Activated CD4-positive, alpha-beta T cell treated with anti-CD3 and anti-CD28 coated beads, Interleukin-2, amount 10 ng/mL, durations not matched to agents 24 days and 14 days (primary cell): Measurements from ENCODE around the gene FARP1. TPM values are rescaled to one million over a fixed set of nuclear protein-coding genes. Genes with fewer than 3 reads are reported as not detected.

Experiments
- DNase-seq: peaks from one replicate; pipeline ENCODE4 v3.0.0; 2022
- H3K27ac Mint-ChIP-seq: one replicate; pipeline ENCODE4 v1.8.0; 2022; ENCODE audit warnings: mild to moderate bottlenecking, mixed read lengths
- H3K27me3 Mint-ChIP-seq: one replicate; pipeline ENCODE4 v1.8.0; 2022; ENCODE audit warnings: mixed read lengths
- H3K36me3 Mint-ChIP-seq: one replicate; pipeline ENCODE4 v1.8.0; 2022; ENCODE audit warnings: low read depth, mild to moderate bottlenecking, mixed read lengths
- H3K4me1 Mint-ChIP-seq: one replicate; pipeline ENCODE4 v1.8.0; 2021; ENCODE audit warnings: mixed read lengths
- H3K4me3 Mint-ChIP-seq: one replicate; pipeline ENCODE4 v1.8.0; 2022; ENCODE audit warnings: mild to moderate bottlenecking, moderate library complexity, mixed read lengths
- H3K9me3 Mint-ChIP-seq: one replicate; pipeline ENCODE4 v1.8.0; 2021; ENCODE audit warnings: mixed read lengths
- intact Hi-C: fragments of 100-400 bp; cut with micrococcal nuclease; formaldehyde crosslinking; loops from one replicate; pipeline ENCODE4 v1.15.1; 2023
- total RNA-seq: library from RNA; stranded (reverse); gene quantifications from 2 replicates; pipeline ENCODE4 v1.2.3, GENCODE V29; 2022

The FARP1 gene
- total RNA-seq, 1 donor from 2014 or later = 0.37 TPM

GRCh38 chr13:98313023-98313921, 170.4 kb downstream of the FARP1 start:
- intact Hi-C loops = no loop called here
- Mint-ChIP-seq H3K4me1 (no peaks in the 10 kb centered on the region), H3K9me3 (no peaks in the 10 kb centered on the region), H3K27ac (no peak overlapping the region), H3K27me3 (no peaks in the 10 kb centered on the region), H3K36me3 (no peaks in the 10 kb centered on the region), H3K4me3 (no peak overlapping the region)
- no peak for DNase-seq

GRCh38 chr13:98313922-98314292, 171.0 kb downstream of the FARP1 start:
- intact Hi-C loops = no loop called here
- no peaks in the 10 kb centered on the region for H3K27me3 Mint-ChIP-seq
- H3K4me1 Mint-ChIP-seq = no peaks in the 10 kb centered on the region
- no peaks in the 10 kb centered on the region for H3K9me3 Mint-ChIP-seq
- no peaks in the 10 kb centered on the region for H3K36me3 Mint-ChIP-seq
- no peak overlapping the region for H3K4me3 Mint-ChIP-seq
- H3K27ac Mint-ChIP-seq = no peak overlapping the region
- DNase-seq = no peak

DNA sequence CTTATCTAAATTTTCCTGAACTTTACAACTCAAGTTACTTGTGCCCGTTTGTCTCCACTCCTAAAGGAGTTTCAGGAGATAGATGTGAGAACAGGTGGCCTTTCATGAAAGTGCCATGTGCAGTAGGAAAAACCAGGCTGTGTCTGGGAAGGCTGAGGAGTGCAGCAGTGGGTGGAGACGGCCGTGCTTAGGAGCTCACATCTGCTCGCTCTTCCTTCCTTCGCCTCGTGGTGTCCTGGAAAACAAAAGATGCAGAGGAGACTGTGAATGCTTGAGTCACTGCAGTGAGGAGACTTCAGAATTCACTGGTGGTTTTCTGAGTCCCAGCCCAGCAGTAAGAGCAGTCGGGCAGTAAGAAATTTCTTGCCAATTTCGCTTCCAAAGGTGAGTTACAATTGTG, 172.6 kb downstream of the FARP1 start:
- DNase-seq = no peak
- Mint-ChIP-seq H3K4me1 (no peaks in the 10 kb centered on the region), H3K9me3 (no peaks in the 10 kb centered on the region), H3K27ac (no peak overlapping the region), H3K4me3 (no peak overlapping the region), H3K36me3 (no peaks in the 10 kb centered on the region), H3K27me3 (no peaks in the 10 kb centered on the region)
- intact Hi-C loops = no loop called here

GRCh38 chr13:98315902-98316301, 173.0 kb downstream of the FARP1 start:
- H3K27ac Mint-ChIP-seq = no peak overlapping the region
- no peaks in the 10 kb centered on the region for H3K27me3 Mint-ChIP-seq
- no peak for DNase-seq
- H3K4me1 Mint-ChIP-seq = no peaks in the 10 kb centered on the region
- no peaks in the 10 kb centered on the region for H3K36me3 Mint-ChIP-seq
- intact Hi-C loops = no loop called here
- H3K9me3 Mint-ChIP-seq = no peaks in the 10 kb centered on the region
- no peak overlapping the region for H3K4me3 Mint-ChIP-seq

DNA sequence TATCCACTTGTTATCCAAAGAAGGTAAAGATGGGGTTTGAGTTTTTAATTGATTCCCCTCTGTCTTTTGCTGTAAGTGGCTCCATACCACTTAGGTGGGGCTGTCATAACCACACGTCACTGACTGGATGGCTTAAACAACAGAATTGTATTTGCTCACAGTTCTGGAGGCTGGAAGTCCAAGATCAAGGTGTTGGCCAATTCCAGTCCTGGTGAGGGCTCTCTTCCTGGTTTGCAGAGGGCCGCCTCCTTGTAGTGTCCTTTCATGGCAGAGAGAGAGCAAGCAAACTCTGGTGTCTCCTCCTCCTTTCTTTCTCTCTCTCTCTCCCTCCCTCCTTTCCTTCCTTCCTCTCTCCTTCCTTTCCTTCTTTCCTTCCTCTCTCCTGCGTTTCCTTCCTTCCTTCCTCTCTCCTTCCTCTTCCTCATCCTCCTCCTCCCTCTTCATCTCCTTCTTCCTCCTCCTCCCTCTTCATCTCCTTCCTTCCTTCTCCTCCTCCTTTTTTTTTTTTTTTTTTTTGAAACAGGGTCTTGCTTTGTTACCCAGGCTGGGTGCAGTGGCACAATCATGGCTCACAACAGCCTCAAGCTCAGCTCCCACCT, 174.8 kb downstream of the FARP1 start:
- no peaks in the 10 kb centered on the region for H3K36me3 Mint-ChIP-seq
- DNase-seq = no peak
- intact Hi-C loops = no loop called here
- no peak overlapping the region for H3K27ac Mint-ChIP-seq
- H3K27me3 Mint-ChIP-seq = no peaks in the 10 kb centered on the region
- no peaks in the 10 kb centered on the region for H3K9me3 Mint-ChIP-seq
- H3K4me3 Mint-ChIP-seq = no peak overlapping the region
- H3K4me1 Mint-ChIP-seq = no peaks in the 10 kb centered on the region

GRCh38 chr13:98318263-98318878, 175.5 kb downstream of the FARP1 start:
- H3K4me1 Mint-ChIP-seq = no peaks in the 10 kb centered on the region
- no peaks in the 10 kb centered on the region for H3K36me3 Mint-ChIP-seq
- no peak overlapping the region for H3K4me3 Mint-ChIP-seq
- no peaks in the 10 kb centered on the region for H3K9me3 Mint-ChIP-seq
- H3K27me3 Mint-ChIP-seq = no peaks in the 10 kb centered on the region
- intact Hi-C loops = no loop called here
- no peak overlapping the region for H3K27ac Mint-ChIP-seq
- no peak for DNase-seq

- intact Hi-C loops = no loop called here
- no peaks in the 10 kb centered on the region for H3K4me1 Mint-ChIP-seq
- H3K27me3 Mint-ChIP-seq = peaks cover 4% of the 10 kb centered on the region
- no peak for DNase-seq
- no peaks in the 10 kb centered on the region for H3K9me3 Mint-ChIP-seq
- no peak overlapping the region for H3K4me3 Mint-ChIP-seq
- H3K27ac Mint-ChIP-seq = no peak overlapping the region
- H3K36me3 Mint-ChIP-seq = no peaks in the 10 kb centered on the region
Measured at GRCh38 chr13:98320561-98321105, 177.7 kb downstream of the FARP1 start.

GRCh38 chr13:98321395-98321794, 178.5 kb downstream of the FARP1 start:
- Mint-ChIP-seq H3K9me3 (no peaks in the 10 kb centered on the region), H3K27me3 (peaks cover 4% of the 10 kb centered on the region), H3K36me3 (no peaks in the 10 kb centered on the region), H3K4me3 (no peak overlapping the region), H3K4me1 (no peaks in the 10 kb centered on the region), H3K27ac (no peak overlapping the region)
- no peak for DNase-seq
- intact Hi-C loops = no loop called here

- peaks cover 4% of the 10 kb centered on the region for H3K27me3 Mint-ChIP-seq
- intact Hi-C loops = no loop called here
- H3K4me1 Mint-ChIP-seq = no peaks in the 10 kb centered on the region
- DNase-seq = no peak
- no peak overlapping the region for H3K4me3 Mint-ChIP-seq
- no peaks in the 10 kb centered on the region for H3K36me3 Mint-ChIP-seq
- no peak overlapping the region for H3K27ac Mint-ChIP-seq
- H3K9me3 Mint-ChIP-seq = no peaks in the 10 kb centered on the region
Measured at GRCh38 chr13:98322091-98322718, 179.3 kb downstream of the FARP1 start.

DNA sequence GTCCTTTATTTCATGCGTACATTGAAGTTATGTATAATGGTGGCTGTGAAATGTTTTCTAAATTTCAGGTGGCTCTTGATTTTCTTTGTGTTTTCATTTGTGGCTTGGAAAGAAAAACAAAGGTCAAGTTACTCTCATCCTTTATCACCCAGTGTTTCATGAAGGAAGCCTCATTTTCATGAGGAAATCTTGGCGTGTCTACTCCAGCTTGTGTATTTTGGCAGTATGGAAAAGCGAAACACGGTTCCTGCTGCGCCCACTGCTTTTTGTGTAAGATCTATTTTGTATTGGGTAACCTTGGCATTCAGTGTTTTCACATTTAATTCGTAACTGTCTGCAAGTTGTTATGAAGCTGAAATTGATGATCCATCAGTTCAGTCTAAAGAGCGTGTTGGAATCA, 181.2 kb downstream of the FARP1 start:
- no peak overlapping the region for H3K27ac Mint-ChIP-seq
- DNase-seq = no peak
- no peaks in the 10 kb centered on the region for H3K36me3 Mint-ChIP-seq
- H3K4me3 Mint-ChIP-seq = no peak overlapping the region
- H3K9me3 Mint-ChIP-seq = no peaks in the 10 kb centered on the region
- intact Hi-C loops = no loop called here
- no peaks in the 10 kb centered on the region for H3K4me1 Mint-ChIP-seq
- peaks cover 4% of the 10 kb centered on the region for H3K27me3 Mint-ChIP-seq

- H3K27me3 Mint-ChIP-seq = peaks cover 4% of the 10 kb centered on the region
- H3K4me3 Mint-ChIP-seq = no peak overlapping the region
- no peak for DNase-seq
- H3K4me1 Mint-ChIP-seq = no peaks in the 10 kb centered on the region
- H3K36me3 Mint-ChIP-seq = no peaks in the 10 kb centered on the region
- no peaks in the 10 kb centered on the region for H3K9me3 Mint-ChIP-seq
- intact Hi-C loops = no loop called here
- no peak overlapping the region for H3K27ac Mint-ChIP-seq
Measured at GRCh38 chr13:98325724-98326123, 182.8 kb downstream of the FARP1 start.

DNA sequence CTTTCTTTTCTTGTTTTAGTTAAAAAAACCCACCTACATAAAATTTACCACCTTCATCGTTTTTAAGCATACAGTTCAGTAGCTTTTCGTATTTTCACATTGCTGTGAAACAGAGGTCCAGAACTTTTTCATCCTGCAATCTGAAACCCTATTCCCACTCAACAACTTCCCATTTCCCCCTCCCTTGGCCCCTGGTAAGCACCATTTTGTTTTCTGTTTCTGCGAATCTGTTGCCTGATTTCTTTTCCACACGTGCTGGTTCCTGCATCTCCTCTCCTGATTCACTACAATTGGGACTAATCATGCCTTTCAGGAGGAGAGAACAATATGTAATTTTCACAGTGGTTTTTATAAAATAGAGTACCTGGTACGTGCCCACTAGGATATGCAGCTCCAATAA, 183.4 kb downstream of the FARP1 start:
- H3K9me3 Mint-ChIP-seq = no peaks in the 10 kb centered on the region
- H3K4me1 Mint-ChIP-seq = no peaks in the 10 kb centered on the region
- no peak for DNase-seq
- H3K36me3 Mint-ChIP-seq = no peaks in the 10 kb centered on the region
- no peak overlapping the region for H3K4me3 Mint-ChIP-seq
- H3K27ac Mint-ChIP-seq = no peak overlapping the region
- intact Hi-C loops = no loop called here
- H3K27me3 Mint-ChIP-seq = peaks cover 4% of the 10 kb centered on the region

- intact Hi-C loops = no loop called here
- Mint-ChIP-seq H3K4me1 (no peaks in the 10 kb centered on the region), H3K9me3 (no peaks in the 10 kb centered on the region), H3K27me3 (peaks cover 6% of the 10 kb centered on the region), H3K36me3 (no peaks in the 10 kb centered on the region), H3K27ac (no peak overlapping the region), H3K4me3 (no peak overlapping the region)
- DNase-seq = no peak
Measured at GRCh38 chr13:98327371-98328270, 184.7 kb downstream of the FARP1 start.
